Psoas muscle (tissue), 8 donors: ENCODE measurements around the gene MAPK10. TPM values are rescaled to one million over a fixed set of nuclear protein-coding genes. Genes with fewer than 3 reads are reported as not detected.
"Not testable (repeated sequence)": the region's sequence is repeated elsewhere in the genome, so short reads cannot be mapped to it uniquely, and the experiment has no call there.

Experiments used
- ATAC-seq, 4 donors: fragments of 200-7000 bp; cut with Tn5 transposase; one replicate each; pipeline ENCODE4 v1.9.1; 2020; ENCODE audit warnings: moderate library complexity in 3 of 4, mild to moderate bottlenecking in 2 of 4
- DNase-seq, 2 donors: peaks; one replicate each; pipeline ENCODE4 v3.0.0-alpha.2; 2020
- H3K27ac ChIP-seq: fragments of 200-600 bp; one replicate; pipeline ENCODE4 v1.8.0; 2022
- H3K27me3 ChIP-seq, 3 donors: fragments of 200-600 bp in 1 of 3; one replicate each; pipeline versions ENCODE4 v1.6.1 to v1.8.0; 2013 to 2022; ENCODE audit warnings: low read length in 2 of 3, mild to moderate bottlenecking in 2 of 3, moderate library complexity in 1 of 3; ENCODE audit not compliant: insufficient read depth in 3 of 3
- H3K36me3 ChIP-seq, 2 donors: fragments of 200-600 bp in 1 of 2; one replicate each; pipeline versions ENCODE4 v1.6.1 to v1.8.0; 2013 to 2022; ENCODE audit warnings: low read depth in 1 of 2, mild to moderate bottlenecking in 1 of 2, moderate library complexity in 1 of 2; ENCODE audit not compliant: insufficient read depth in 1 of 2
- H3K4me1 ChIP-seq: fragments of 200-600 bp; one replicate; pipeline ENCODE4 v1.8.0; 2022
- H3K4me3 ChIP-seq: fragments of 200-600 bp; one replicate; pipeline ENCODE4 v1.8.0; 2022; ENCODE audit warnings: mild to moderate bottlenecking
- H3K9me3 ChIP-seq: fragments of 200-600 bp; one replicate; pipeline ENCODE4 v1.8.0; 2022
- CTCF ChIP-seq: fragments of 200-600 bp; IDR thresholded peaks from one replicate; pipeline ENCODE4 v1.8.0; 2022; ENCODE audit warnings: antibody characterized with exemption
- WGBS, 3 donors: extraction: QIAGEN DNeasy Blood & Tissue Kit; methylation state at CpG; one replicate each; pipeline versions ENCODE4 v1.1.6 to v1.1.7; 2013; 5-methylcytosine and 5-hydroxymethylcytosine counted together
- intact Hi-C, 2 donors: fragments of 100-400 bp; cut with DNase I; formaldehyde crosslinking; loops; one replicate each; pipeline versions ENCODE4 v1.11.0 to v1.14.2; 2022
- polyA plus RNA-seq, 3 donors: library from polyadenylated mRNA; stranded (reverse); fragments of 200-250 nt; gene quantifications; one replicate each; pipeline ENCODE4 v1.2.3, GENCODE V29; 2013
- total RNA-seq, 4 donors: library from RNA; stranded (reverse); fragmentation: NEBNext Ultra II Directional in 2 of 4; extraction: Animal tissue kit (Norgen Biotek cat#: 25700) in 2 of 4; gene quantifications; one replicate each; pipeline versions ENCODE4 v1.2.1 to v1.2.4, GENCODE V29; 2021 to 2023
- donor health status: healthy with polysubstance abuse.
- donor health status: DM: no; HTN: no; CAD: no; lungs with moderate emphysema.
- donor health status: Bipolar disorder and iron deficiency.
- donor health status: healthy.
- donor health status: DM: yes; HTN: yes; CAD: no.
- donor health status: DM: no; HTN: no; CAD: no.
- donor health status: DM: no; HTN: no; CAD: no.
- donor health status: DM: yes; HTN: yes; CAD: no.

The MAPK10 gene
- total and polyA plus RNA-seq, 7 donors, result 0.22 to 7.6 (median 1.3) TPM

GRCh38 chr4:85968945-85969819 is 390.7 kb downstream of the MAPK10 start:
- no peaks in the 10 kb centered on the region for H3K9me3 ChIP-seq
- intact Hi-C loops, result loop anchor here (2.0 to 10.0 kb wide), 5 partner anchors 144 to 824 kb away; no protein-coding TSS in a partner anchor
- no peak overlapping the region for H3K27ac ChIP-seq
- H3K4me1 ChIP-seq, result peaks cover 8% of the 10 kb centered on the region
- H3K27me3 ChIP-seq, result no peaks in the 10 kb centered on the region
- ATAC-seq (peak; percentile 38 to 77 (median 50)), DNase-seq (no peak)
- TF ChIP-seq CTCF, result peak; percentile 61
- H3K36me3 ChIP-seq, result peaks cover 0 to 8% of the 10 kb centered on the region in 2 donors
- 35 to 49% (median 37%) methylated on average over 3 of the region's 3 CpGs for WGBS, 3 donors
- H3K4me3 ChIP-seq, result no peak overlapping the region

GRCh38 chr4:85967872-85968271 is 392.0 kb downstream of the MAPK10 start:
- intact Hi-C loops, result loop anchor here (2.0 to 10.0 kb wide), 5 partner anchors 143 to 823 kb away; no protein-coding TSS in a partner anchor
- 53 to 62% (median 58%) methylated on average over 2 of the region's 2 CpGs for WGBS, 3 donors
- peaks cover 8% of the 10 kb centered on the region for H3K4me1 ChIP-seq
- no peaks in the 10 kb centered on the region for H3K27me3 ChIP-seq
- H3K36me3 ChIP-seq, result peaks cover 0 to 5% of the 10 kb centered on the region in 2 donors
- ATAC-seq (no peak), DNase-seq (no peak)
- H3K9me3 ChIP-seq, result no peaks in the 10 kb centered on the region
- H3K27ac ChIP-seq, result no peak overlapping the region
- no peak for TF ChIP-seq CTCF
- no peak overlapping the region for H3K4me3 ChIP-seq

- Histone ChIP-seq H3K27me3 (no peaks in the 10 kb centered on the region), H3K9me3 (no peaks in the 10 kb centered on the region), H3K4me3 (no peak overlapping the region), H3K4me1 (peaks cover 8% of the 10 kb centered on the region), H3K27ac (no peak overlapping the region), H3K36me3 (no peaks in the 10 kb centered on the region)
- intact Hi-C loops, result loop anchor here (5.0 to 10.0 kb wide), 4 partner anchors 142 to 822 kb away; no protein-coding TSS in a partner anchor
- TF ChIP-seq CTCF, result no peak
- DNase-seq (no peak), ATAC-seq (no peak)
- WGBS, 3 donors, result 14 to 28% (median 17%) methylated on average over 2 of the region's 2 CpGs
Measured at GRCh38 chr4:85966373-85966772, 393.5 kb downstream of the MAPK10 start.

- no peak overlapping the region for H3K4me3 ChIP-seq
- DNase-seq, result no peak
- intact Hi-C loops, result loop anchor here (5.0 to 10.0 kb wide), 4 partner anchors 141 to 821 kb away; no protein-coding TSS in a partner anchor
- no peak overlapping the region for H3K27ac ChIP-seq
- H3K9me3 ChIP-seq, result no peaks in the 10 kb centered on the region
- TF ChIP-seq CTCF, result no peak
- no peak for ATAC-seq
- peaks cover 8% of the 10 kb centered on the region for H3K4me1 ChIP-seq
- 75 to 80% (median 79%) methylated on average over 1 of the region's 1 CpG for WGBS, 3 donors
- H3K36me3 ChIP-seq, result no peaks in the 10 kb centered on the region
- no peaks in the 10 kb centered on the region for H3K27me3 ChIP-seq
Measured at GRCh38 chr4:85965529-85965928, 394.3 kb downstream of the MAPK10 start.

DNA sequence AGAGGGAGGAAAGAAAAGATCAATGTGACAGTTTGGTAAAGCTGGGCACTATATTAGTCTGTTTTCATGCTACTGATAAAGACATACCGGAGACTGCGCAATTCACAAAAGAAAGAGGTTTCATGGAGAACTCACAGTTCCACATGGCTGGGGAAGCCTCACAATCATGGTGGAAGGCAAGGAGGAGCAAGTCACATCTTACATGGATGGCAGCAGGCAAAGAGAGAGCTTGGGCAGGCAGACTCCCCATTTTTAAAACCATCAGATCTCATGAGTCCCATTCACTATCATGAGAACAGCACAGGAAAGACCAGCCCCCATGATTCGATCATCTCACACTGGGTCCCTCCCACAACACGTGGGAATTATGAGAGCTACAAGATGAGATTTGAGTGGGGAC is 394.8 kb downstream of the MAPK10 start:
- not testable (repeated sequence) for DNase-seq, ATAC-seq, H3K36me3 ChIP-seq, H3K27me3 ChIP-seq, H3K4me3 ChIP-seq, H3K27ac ChIP-seq, H3K9me3 ChIP-seq, H3K4me1 ChIP-seq
- 94 to 96% (median 96%) methylated on average over 4 of the region's 4 CpGs for WGBS, 3 donors
- intact Hi-C loops, result loop anchor here (5.0 to 10.0 kb wide), 4 partner anchors 140 to 820 kb away; no protein-coding TSS in a partner anchor
